Posterior vena cava (tissue), 2 donors: ENCODE data around the gene TSTD1. TPM values are rescaled to one million over a fixed set of nuclear protein-coding genes. Genes with fewer than 3 reads are reported as not detected.
"Not testable (repeated sequence)": the region's sequence is repeated elsewhere in the genome, so short reads cannot be mapped to it uniquely, and the experiment has no call there.

Experiments used
- DNase-seq: peaks from one replicate; pipeline ENCODE4 v3.0.0-alpha.2; 2020; ENCODE audit warnings: low spot score
- intact Hi-C, 2 donors: fragments of 100-400 bp; cut with DNase I; formaldehyde crosslinking; loops; one replicate each; pipeline versions ENCODE4 v1.14.1 to v1.14.2; 2022 to 2023
- total RNA-seq, 2 donors: library from RNA; stranded (reverse); fragmentation: NEBNext Ultra II Directional; extraction: Animal tissue kit (Norgen Biotek cat#: 25700); gene quantifications; one replicate each; pipeline ENCODE4 v1.2.1, GENCODE V29; 2021
- donor health status: DM: yes; HTN: yes; CAD: no.
- donor health status: DM: yes; HTN: yes; CAD: no.

TSTD1 gene
- total RNA-seq, 2 donors from 2014 or later: 4.5 to 12.5 TPM

DNA sequence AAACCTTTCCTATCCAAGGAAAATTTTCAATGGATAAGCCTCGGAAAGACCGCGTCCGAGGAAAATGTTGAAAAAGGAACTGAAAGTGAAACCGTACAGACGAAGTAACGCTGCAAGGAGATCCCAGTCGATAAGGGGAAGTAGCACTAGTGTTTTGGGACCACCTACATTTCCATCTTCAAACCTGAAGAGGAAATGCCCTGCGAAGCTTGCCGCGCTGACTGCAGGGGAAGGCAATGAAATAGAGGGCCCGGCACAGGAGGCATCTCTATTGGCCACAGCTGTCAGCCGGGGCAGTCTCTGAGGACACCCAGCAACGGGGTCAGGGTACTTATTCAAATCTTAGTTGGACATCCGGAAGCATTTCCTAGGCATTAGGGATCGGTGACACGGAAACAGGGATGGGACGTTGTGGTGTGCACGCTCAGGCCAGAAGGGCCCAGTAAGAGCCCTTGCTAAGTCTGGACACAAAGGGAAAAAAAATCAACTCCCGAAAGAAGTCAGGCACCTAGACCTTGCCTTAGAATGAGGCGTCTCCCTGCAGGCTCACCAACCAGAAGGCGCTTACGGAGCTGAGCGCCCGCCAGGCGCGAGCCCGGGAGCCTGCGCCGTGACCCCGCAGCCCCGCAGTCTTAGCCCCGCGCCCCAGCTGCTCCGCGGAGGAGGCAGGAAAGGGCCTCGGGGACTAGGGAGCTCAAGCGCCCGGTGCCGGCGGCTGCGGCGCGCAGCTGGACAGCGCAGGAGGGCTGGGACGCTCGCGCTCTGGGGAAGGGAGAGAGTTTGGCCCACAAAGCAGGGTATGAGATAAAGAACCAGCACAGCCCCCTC lies 6.4 kb upstream of the TSTD1 start:
- DNase-seq: peak; percentile 91
- intact Hi-C loops: no loop called here

DNA sequence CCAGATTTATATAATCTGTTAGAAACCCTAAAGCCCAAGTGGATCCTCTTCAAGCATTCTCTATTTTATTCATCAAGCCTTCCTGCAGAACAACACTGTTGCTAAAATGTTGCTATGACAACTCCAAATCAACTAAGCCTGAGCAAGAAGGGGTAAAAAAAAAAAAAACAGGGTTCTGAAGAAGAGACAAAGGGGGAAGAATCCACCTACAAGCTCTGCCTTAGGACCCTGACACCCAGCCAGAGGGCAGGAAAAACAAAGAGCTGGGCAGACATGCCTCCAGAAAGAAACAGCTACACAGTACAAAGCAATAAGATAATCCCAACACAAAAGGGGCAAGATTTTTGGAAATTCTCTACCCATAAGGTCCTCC lies 5.8 kb upstream of the TSTD1 start:
- intact Hi-C loops: no loop called here
- DNase-seq: no peak

DNA sequence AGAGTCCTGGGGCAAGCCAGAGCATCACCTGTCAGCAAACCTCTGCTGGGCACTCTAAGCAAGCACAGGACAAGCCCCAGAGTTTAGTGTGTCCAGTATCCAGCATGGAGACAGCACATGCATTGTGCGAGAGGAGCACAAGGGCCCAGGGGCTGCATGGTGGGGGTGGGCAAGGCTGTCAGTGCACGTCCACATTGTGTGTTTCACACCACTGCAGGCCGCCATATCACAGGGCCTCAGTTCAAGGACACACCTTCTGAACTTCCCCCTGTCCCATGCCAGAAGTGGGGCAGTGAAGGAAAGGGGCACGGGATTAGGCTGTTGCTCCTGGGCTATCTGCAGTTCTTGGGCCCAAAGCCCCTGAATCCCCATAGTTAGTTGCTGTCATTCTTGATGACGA lies 782 bp upstream of the TSTD1 start:
- intact Hi-C loops: no loop called here
- no peak for DNase-seq

DNA sequence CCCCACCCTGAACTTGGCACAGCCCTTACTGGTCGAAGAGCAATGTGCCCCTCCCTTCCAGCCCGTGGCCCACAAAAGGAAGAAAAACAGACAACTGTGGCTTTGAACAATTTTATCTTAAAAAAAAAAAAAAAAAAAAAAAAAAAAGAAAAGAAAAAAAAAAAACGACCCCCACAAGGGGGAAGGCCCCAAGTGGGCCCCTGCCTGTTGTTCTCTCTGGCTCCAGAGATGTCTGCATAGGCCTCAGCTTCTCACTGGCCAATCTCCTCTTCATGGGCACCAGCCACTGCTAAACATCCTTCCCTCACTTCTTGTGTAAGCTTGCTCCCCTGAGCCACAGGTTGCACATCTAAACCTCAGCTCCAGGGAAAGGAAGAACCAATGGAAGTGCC lies 386 bp upstream of the TSTD1 start:
- intact Hi-C loops: no loop called here
- DNase-seq: no peak

DNA sequence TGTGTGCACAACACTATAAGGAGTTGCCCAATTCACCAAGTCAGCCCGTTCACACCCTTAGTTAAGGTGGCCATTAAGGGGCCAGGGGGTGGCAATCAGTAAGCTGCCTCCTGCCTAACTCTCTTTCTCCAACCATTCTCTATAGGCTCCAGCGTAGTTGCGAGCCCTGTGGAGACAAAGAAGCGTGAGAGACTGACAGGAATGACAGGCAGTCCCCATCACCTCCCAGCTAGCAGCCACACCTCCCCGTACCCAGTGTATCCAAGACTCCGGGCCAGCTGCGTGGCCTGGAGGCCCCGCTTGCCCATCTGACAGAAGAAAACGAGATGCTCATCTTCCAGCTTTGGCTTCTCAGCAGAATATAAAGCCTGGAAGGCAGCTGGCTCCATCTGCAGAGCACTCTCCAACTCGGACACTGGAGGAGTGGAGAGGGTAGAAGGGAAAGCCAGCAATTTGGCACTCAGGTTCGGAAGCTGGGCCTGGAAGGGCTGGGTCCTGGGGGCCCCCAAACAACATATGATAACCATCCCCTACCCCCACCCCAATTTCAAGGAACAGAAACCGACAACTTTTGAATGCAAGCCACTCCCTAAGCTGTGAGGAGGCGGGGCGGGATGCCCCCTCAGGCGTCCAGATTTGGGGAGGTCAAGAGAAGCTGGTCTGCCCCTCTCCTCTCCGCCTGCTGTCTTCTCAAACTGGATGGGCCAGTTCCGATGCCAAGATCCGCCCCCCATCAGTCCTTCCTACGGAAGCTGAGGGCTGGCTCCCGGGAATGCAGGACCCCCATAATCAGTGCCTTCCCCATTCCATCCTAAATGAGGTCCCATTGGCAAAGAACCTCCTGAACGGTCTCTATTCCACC lies 872 bp downstream of the TSTD1 start:
- intact Hi-C loops: no loop called here
- no peak for DNase-seq

DNA sequence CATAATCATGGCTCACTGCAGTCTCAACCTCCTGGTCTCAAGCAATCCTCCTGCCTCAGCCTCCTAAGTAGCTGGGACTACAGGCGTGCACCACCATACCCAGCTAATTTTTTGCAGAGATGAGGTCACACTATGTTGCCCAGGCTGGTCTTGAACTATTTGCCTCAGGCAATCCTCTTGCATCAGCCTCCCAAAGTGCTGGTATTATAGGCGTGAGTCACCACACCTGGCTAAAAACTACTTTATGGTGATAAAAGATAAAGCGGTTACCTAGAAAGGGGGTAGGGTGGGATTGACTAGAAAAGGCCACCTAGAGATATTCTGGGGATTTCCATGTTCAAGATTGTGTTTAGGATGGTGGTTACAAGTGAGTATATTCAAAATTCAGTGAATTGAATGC lies 5.0 kb downstream of the TSTD1 start:
- no peak for DNase-seq
- intact Hi-C loops: no loop called here

DNA sequence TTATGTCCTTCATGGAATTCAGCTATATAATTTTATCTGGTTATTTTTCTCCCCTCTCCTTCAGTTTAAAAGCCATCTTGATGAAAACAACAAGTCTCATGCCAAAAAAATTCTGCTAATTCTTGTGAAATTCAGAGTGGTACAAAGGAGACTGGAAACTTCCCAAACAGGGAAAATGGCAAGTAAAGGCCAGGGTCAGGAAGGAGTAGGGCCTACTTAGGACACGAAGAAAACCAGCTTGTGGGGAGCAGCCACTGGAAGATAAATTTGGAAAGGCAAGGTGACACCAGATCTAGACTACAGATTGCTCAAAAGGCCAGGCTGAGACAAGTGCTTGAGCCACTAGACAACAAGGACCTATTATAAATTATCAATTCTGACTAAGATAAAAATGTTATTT lies 6.4 kb downstream of the TSTD1 start:
- intact Hi-C loops: no loop called here
- DNase-seq: no peak

DNA sequence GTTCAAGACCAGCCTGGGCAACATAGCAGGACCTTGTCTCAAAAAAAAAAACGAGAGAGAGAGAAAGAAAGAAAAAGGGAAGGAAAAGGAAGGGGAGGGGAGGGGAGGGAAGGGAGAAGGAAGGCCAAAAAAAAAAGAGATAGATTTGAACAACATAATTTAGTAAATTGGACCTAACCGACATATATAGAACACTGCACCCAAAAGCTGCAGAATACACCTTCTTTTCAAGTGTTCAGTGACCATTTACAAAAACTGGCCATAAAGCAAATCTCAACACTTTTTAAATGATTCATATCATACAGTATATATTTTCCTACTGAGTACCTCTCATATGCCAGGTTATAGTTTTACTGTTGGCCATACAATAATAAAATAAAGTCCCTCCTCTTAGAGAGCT lies 6.9 kb downstream of the TSTD1 start:
- no peak for DNase-seq
- intact Hi-C loops: no loop called here

DNA sequence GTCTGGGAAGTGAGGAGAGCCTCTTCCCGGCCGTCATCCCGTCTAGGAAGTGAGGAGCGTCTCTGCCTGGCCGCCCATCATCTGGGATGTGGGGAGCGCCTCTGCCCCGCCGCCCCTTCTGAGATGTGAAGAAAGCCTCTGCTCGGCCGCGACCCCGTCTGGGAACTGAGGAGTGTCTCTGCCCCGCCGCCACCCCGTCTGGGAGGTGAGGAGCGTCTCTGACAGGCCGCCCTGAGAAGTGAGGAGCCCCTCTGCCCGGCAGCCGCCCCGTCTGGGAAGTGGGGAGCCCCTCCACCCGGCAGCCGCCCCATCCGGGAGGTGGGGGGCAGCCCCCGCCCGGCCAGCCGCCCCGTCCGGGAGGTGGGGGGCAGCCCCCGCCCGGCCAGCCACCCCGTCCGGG lies 9.3 kb downstream of the TSTD1 start:
- intact Hi-C loops, DNase-seq: not testable (repeated sequence)

DNA sequence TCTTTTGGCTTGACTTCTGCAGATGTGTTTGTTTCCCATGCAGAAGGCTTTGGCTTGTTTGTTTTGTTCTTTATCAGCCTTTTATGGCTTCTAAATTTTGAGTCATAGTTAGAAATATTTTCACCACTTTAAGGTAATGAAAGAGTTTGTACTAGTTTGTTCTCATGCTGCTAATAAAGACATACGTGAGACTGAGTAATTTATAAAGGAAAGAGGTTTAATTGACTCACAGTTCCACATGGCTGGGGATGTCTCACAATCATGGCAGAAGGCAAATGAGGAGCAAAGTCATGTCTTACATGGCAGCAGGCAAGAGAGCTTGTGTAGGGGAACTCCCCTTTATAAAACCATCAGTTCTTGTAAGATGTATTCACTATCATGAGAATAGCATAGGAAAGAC lies 11.8 kb downstream of the TSTD1 start:
- DNase-seq, intact Hi-C loops: not testable (repeated sequence)

DNA sequence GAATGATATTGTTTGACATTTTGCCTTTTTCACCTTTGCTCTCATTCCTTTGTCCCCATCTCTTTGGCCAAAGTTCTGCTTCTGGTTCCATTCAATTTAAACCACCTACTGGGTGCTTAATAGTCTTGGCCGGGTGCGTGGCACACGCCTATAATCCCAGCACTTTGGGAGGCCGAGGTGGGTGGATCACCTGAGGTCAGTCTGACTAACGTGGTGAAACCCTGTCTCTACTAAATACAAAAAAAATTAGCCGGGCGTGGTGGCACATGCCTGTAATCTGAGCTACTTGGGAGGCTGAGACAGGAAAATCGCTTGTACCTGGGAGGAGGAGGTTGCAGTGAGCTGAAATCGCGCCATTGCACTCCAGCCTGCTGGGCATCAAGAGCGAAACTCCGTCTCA lies 16.3 kb downstream of the TSTD1 start:
- intact Hi-C loops, DNase-seq: not testable (repeated sequence)

DNA sequence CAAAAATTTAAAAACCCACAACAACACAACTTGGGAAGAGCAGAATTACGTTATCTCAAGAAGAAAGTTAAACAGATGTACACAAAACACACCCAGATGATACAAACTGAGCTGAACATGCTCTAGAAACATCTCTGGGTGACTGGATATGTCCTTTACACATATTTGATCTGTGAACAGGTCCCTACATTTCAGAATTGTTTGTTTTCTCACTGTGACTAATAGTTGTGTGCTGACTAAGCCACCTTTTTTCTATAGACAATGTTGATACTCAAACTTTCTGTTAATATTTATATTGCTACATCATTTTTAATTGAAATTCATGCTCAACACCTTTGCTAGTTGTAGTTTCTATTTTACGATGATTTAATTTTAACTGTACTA lies 16.8 kb downstream of the TSTD1 start:
- intact Hi-C loops: no loop called here
- no peak for DNase-seq

DNA sequence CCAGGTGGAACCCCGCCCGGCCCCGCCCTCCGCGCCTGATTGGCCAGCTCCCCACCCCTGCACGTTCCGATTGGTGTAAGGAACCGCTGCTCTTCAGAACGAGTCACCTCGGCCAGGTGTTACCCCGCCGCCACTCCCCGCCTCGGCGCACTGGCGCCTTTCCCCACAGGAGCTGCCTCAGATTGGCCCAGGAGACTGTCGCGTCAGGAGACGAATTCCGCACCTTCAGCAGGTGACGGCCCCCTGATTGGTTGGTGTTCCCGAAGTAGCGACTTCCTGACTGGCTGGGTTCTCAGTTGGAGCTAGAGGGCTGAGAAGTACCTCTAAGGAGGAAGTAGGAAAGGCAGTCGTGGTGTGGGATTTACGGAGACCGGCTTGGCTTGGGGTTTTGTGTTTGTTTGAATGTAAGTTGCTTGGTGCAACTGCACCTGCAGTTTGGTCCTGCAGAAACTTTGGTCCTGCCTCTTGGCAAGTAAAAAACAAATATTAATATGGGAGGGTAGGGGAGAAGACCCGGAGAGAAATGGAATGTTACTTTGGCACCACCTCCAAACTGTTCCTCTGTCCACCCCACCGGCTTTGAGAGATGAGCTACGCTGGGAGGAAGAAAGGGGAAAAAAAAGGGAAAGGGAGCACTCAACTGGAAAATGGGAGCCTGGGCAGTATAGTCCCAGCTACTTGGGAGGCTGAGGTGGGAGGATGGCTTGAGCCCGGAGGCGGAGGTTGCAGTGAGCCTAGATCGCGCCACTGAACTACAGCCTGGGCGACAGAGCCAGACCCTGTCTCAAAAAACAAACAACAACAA lies 17.4 kb downstream of the TSTD1 start:
- DNase-seq: peak; percentile 90
- intact Hi-C loops: no loop called here

DNA sequence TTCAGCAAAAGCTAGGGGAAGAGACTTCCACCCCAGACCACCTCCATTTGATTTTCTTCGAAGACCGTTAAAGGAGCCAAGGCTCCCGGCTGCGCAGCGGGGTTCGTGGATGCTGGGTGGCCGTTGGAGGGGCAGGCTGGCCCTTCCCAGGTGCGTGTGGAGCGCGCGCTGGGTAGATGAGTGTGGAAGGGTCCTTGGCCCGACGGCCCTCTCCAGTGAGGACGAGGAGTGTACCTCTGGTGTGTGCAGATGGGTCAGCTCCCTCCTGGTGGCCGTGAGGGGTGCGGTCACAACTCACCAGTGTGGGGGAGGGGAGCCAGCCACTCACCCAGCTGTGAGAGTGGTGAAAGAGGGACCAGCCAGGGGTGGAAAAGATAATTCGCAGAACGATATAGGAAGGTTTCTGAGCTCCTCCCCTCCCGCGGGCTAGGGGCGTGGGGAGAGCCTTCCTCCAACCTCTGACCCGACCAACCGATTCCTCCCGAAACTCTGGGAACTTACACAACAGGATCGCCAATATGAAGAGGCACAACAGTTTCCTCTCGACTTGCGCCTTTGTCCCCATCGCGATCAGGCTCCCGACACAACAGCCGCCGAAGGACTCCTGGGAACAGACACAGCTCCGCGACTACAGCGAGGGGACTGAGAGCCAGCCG lies 18.1 kb downstream of the TSTD1 start, which contains the start of gene F11R:
Gene F11R (minus strand): TSS at position 644 of the 656 bp plus-strand sequence. CDS start 79 bp downstream, at position 565.
- DNase-seq: no peak
- intact Hi-C loops: no loop called here

DNA sequence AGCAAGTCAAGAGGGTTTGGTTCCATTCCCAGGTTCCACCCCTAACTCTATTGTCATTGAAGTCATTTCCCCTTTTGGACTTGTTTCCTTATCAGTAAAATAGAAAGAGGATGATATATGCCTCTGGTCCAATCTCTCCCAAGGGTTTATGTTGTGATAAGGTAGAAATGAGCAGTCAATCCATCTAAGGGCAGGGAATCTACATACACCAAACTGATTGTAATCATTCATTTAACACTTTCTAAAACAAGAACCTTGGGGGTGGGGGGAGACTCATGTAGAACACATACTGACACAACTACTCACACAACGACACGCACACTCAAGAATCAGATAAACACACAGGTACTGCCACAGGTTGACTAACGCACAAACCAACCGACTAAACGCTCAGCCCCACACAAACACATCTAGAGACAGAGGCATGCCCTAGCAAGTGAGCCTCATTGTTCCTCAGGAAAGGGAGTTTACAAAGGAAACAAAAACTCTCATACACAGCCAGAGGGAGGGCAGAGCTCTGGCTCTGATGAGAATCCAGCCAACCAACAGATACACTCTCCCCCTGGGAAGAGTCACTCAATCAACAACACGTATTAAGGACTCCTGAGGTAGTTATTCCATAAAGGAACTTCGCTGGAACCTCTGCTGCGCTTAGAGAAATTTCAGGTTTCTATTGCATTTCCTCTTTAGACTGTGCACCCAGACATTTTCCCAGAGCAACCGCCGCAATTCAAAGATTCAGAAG lies 18.8 kb downstream of the TSTD1 start:
- no peak for DNase-seq
- intact Hi-C loops: no loop called here

DNA sequence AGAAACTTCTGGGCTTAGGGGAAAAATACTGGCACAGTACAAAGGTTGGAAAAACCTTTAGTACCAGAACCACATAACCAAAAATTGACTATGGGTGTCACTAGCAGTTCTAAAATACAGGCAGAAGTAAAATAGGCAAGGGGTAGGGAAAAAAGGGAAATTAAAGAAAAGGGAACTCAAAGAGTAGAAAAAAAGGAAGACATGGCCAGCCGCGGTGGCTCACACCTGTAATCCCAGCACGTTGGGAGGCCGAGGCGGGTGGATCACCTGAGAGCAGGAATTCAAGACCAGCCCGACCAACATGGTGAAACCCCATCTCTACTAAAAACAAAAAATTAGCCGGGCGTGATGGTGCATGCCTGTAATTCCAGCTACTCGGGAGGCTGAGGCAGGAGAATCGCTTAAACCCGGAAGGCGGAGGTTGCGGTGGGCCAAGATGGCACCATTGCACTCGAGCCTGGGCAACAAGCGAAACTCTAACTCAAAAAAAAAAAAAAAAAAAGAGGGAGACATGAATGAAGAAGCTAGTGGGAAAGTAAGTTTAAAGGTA lies 19.6 kb downstream of the TSTD1 start:
- DNase-seq, intact Hi-C loops: not testable (repeated sequence)

DNA sequence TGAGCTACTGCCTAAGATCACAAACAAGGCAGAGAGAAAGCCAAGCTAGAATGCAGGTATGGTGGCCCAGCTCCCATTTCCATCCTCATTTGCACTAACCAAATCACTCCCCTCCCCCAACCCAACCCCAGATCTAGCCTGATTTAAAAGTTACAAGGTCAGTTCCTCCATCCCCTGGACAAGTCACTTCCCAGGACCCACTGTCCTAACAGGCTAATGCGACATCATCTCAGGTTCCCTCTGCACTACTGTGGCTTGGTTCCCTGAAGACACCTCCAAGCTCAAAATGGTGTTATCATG lies 20.2 kb downstream of the TSTD1 start:
- intact Hi-C loops: no loop called here
- DNase-seq: no peak

DNA sequence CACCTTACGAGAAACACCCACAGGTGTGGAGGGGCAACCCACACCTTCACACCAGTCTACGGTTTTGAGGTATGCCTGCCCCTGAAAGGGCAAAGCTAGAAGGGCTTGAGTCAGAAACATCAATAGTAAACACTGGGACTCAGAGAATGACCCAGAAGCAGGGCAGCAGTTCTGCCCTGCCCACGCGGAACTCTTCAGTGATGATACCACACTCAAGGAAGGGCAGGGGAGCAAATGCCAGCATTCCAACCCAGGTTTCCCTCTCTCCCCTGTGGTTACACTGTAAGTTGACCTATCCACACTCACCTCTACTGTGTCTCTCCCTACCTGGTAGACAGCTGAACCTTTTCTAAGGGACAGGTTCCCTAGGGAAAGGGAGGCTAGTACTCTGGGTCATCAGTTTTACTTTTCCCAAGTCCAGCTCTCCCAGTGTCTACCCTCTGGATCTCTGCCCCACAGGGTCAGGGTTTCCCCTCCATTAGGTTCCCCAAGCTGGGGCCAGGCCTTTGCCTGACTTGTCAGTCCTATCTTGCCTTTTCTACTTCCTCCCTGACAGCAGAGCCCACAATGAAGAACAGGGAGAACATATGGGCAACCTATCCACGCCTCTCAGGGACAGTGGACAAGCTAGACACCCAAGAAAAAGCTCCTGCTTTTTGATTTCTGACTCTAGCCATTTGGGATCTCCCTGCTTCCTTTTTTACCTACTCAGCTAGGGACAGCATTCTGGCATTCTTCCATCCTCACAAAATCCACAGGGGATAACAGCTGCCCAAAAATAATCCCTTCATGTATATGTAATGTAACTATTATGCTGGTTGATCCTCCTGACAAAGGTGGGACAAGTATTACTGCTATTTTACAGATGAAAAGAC lies 20.8 kb downstream of the TSTD1 start:
- DNase-seq: no peak
- intact Hi-C loops: no loop called here
